GM12872 (cell line): Measurements from ENCODE around the gene ICAM2.
A peak's percentile ranks its signal among the peaks of the same experiment; 100 is the strongest.

Source experiments
- TF ChIP-seq, protein P1 (sequence below): IDR thresholded peaks from 3 replicates; pipeline ENCODE4 v1.5.1; 2011; ENCODE audit warnings: low read depth, mild to moderate bottlenecking, low read length, moderate library complexity; ENCODE audit not compliant: insufficient read depth

The ICAM2 gene

DNA sequence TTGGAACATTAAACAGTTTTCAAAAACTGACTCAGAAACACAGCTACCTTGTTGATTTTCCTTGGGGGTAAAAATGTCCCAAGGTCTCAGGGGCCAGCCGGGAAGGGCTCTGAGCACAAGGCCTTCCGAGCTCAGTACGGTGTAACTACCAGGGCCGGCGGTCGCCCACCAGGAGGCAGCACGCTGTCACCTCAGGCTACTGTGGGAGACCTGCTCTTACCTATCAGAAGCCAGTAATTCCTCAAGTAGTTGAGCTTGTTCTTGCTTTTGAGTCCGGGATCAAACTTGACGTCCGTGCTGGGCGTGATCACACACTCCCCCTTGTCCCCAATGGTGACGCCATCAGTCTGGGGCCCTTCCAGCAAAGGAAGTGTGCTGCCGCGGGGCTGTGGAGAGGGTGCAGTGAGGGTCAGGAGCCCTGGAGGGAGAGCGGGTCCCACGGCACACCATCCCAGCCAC is 43.4 kb upstream of the ICAM2 start:
- TF ChIP-seq, protein P1, sequence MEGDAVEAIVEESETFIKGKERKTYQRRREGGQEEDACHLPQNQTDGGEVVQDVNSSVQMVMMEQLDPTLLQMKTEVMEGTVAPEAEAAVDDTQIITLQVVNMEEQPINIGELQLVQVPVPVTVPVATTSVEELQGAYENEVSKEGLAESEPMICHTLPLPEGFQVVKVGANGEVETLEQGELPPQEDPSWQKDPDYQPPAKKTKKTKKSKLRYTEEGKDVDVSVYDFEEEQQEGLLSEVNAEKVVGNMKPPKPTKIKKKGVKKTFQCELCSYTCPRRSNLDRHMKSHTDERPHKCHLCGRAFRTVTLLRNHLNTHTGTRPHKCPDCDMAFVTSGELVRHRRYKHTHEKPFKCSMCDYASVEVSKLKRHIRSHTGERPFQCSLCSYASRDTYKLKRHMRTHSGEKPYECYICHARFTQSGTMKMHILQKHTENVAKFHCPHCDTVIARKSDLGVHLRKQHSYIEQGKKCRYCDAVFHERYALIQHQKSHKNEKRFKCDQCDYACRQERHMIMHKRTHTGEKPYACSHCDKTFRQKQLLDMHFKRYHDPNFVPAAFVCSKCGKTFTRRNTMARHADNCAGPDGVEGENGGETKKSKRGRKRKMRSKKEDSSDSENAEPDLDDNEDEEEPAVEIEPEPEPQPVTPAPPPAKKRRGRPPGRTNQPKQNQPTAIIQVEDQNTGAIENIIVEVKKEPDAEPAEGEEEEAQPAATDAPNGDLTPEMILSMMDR, result peak; percentile 80

DNA sequence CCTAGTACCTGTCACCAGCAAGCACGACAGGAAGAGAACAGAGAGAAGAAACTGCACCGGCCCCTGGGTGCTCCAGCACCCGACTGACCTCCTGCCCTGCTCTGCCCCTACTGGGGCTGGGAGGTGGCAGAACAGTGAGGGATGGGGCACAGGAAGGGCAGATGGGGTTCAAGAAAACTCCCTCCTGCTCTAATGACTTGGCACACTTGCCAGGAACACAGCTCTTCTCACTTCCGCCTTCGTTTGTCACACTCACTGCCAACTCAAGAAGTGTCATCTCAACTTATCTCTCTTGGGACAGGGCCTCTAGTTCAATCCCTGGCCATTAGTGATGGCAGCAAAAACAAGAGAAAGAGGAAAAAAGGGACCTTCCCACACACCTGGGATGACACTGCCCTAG is 42.7 kb upstream of the ICAM2 start:
- TF ChIP-seq, protein P1, result no peak

DNA sequence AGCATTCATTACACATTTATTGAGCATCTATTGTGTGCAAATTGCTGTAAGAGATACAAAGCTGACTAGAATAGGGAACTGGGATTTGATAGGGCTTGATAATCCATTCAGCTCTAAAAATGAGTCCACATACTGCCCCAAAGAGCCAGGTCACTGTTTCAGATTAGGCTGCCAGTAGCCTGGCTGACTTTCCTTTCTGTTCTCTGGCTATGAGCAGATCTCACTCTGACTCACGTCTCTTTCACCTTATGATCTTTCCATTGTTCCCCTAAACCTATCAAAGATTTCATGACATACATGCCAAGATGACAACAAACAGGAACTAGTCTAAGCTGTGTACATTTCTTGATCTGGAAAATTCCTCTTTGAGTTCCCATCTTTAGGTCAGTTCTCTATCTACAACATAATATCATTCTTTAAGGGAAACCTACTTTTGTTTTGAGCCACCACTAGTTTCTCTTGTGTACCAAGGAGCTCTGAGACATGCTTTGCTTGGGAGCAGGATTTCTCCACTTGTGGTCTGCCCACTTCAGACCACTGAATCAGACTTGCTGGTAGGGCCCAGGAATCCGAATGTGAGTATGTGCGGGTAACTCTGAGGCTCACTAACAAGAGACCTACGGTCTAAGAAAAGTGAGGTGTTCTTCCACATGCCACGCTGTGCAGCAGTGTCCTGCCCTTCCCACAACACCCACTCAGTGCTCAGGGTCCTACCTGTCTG is 40.9 kb upstream of the ICAM2 start:
- TF ChIP-seq, protein P1, result no peak

DNA sequence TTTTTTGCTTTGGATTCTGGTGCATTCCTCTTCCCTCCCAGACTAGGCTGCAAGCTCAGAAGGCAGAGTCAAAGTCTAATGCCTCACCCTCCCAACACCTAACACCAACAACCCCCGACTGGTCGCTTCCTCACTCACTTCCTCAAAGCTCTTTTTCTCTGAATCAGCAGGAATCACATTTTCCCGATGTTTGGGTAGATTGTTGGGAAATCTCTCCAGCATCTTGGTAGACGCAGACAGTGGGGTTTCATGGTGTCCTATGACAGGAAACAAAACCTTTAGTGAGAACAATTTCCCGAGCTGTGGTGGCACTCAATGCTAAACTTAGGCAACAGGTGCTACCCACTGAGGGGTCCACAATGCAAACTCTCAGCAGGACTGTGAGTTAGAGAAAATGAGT is 39.9 kb upstream of the ICAM2 start:
- TF ChIP-seq, protein P1, result no peak

DNA sequence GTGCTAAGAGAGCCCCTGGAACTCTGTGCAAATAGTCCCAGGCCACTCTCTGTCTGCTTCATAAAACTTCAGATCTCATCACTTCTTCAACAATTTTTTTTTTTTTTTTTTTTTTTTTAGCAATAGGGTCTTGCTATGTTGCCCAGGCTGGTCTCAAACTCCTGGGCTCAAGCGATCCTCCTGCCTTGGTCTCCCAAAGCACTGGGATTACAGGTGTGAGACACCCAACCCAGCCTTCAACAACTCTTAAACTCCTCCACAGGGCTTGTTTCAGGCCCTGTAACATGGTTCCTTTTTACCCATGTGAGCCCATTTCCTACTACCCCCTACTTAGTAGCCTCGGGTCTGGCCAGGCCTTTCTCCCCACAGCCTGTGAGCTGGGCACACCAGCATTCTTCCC is 39.3 kb upstream of the ICAM2 start:
- TF ChIP-seq, protein P1, result no peak

DNA sequence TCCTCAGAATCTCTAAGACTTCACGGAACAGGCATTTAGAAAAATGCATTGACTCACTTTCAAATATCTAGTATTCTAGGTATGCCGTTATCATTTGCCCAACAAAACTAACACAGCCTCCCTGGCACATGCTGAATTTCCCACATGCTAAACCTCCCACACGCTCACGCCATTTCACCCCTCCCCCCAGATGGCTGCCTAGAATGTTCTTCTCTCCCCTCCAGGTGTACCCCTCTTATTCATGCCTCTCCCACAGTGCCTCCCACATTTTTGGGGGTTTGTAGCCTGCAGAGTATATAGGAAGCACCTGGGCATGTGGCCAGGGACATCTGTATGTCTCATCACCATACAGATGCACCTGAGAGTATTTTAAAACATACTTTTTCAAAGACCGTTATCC is 38.2 kb upstream of the ICAM2 start:
- TF ChIP-seq, protein P1, result no peak

DNA sequence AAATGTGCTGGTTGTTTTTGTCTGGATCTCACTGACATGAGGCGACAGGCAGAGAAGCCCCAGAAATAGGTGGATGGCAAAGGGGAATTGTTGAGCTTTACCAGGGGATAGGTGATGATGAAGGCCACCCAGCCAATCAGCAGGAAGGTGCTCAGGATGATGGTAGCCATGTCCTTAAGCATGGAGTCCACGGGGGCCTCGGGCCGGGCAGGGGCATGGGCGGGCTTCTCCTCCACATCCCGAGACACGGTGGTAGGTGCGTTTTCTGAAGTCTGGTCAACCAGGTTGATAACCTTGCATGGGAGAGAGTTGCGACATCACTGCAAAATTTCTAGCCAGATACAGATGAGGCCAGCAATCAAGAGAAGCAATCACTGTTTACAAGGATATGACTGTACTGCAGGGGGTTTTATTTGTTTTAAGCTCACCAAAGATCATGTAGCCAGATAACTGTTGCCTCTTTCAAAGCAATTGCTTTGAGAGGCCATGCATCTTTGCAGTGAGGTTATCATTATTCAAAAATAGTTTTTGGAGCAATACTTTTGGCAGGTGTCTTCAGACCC is 37.3 kb upstream of the ICAM2 start:
- TF ChIP-seq, protein P1, result no peak
